NT2/D1 (cell line): Measurements from ENCODE around the gene KIF24.

Experiments
- YY1 ChIP-seq: IDR thresholded peaks from 2 replicates; pipeline ENCODE4 v1.6.1; 2011; ENCODE audit not compliant: insufficient read length, insufficient read depth
- ZNF274 ChIP-seq: IDR thresholded peaks from 2 replicates; pipeline ENCODE4 v1.6.1; 2011; ENCODE audit warnings: mild to moderate bottlenecking, low read depth, low read length

DNA sequence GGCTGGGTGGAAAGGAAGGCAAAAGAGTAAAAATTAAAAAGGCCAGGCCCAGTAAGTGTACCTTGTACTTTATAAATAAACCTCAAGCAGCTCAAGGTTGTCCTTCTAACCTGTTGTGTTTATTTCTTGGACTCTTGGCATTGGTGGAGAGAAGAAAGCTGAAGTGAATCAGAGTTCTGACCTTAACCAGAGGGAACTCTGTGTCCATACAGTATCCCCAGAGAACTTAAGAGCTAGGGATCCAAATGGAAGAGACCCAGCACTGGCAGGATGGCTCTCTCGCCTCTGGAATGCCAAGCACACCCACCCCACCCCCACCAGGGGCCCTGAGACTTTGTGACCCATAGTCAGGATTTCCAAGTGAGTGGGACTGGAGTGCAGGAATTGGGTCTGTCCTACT, 14.5 kb upstream of the KIF24 start:
- TF ChIP-seq YY1 (no peak), ZNF274 (no peak)
